Measurements from ENCODE around the gene MACROH2A1.

- TF ChIP-seq CTCF (IDR thresholded peaks at IDR 0.05) (no peak), POLR2AphosphoS5 (IDR thresholded peaks at IDR 0.05) (no peak), POLR2A (IDR thresholded peaks at IDR 0.05) (no peak)
These were observed 43.6 kb upstream of the MACROH2A1 start for GRCh38 chr5:135442431-135443160.
